Measurements from ENCODE around the gene ECT2L.
"Not testable (repeated sequence)": the region's sequence is repeated elsewhere in the genome, so short reads cannot be mapped to it uniquely, and the experiment has no call there.

The ECT2L gene

DNA sequence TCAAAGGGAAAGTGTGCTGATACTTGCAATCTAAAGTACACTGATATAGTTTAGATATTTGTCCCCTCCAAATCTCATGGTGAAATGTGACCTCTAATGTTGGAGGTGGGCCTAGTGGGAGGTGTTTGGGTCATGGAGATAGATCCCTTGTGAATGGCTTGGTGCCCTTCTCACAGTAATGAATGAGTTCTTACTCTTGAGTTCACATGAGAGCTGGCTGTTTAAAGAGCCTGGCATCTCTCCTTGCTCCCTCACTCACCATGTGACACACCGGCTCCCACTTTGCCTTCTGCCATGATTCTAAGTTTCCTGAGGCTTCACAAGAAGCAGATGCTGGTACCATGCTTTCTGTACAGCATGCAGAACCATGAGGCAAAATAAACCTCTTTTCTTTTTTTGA lies 114.1 kb downstream of the ECT2L start:
- TF ChIP-seq POLR2AphosphoS5 (IDR thresholded peaks at IDR 0.05; ENCODE audit: low read depth, low read length) = no peak
- no peak for TF ChIP-seq POU2F2 (IDR thresholded peaks at IDR 0.05; ENCODE audit: low read depth, low read length)
- TF ChIP-seq PAX5 (IDR thresholded peaks at IDR 0.05; ENCODE audit: insufficient read depth, low read length, severe bottlenecking) = no peak
- TF ChIP-seq TAF1 (IDR thresholded peaks at IDR 0.05; ENCODE audit: low read depth, low read length) = no peak
- no peak for TF ChIP-seq POLR2A (IDR thresholded peaks at IDR 0.05; ENCODE audit: low read depth, low read length)
- no peak for TF ChIP-seq SPI1 (IDR thresholded peaks at IDR 0.05; ENCODE audit: low read depth, low read length)
- FAIRE-seq = no peak

DNA sequence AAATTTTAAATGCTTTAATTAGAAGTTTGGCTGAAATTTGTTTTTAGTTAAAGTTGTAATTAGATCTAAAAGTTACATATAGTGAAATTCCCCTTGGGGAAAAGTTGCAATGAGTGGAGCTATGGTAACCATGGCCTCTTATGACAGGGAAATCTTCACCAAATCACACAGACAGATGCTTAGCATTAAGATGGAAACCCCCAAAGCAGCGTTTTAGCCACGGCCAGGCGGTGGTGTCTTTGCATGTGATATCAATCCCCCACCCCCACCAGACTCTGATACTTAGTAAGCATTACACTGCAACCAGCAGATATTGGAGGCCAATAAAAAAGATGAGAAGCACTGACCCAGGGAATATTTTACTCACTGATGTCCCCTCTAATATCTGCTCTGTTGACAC lies 116.4 kb downstream of the ECT2L start:
- TF ChIP-seq POU2F2 (IDR thresholded peaks at IDR 0.05; ENCODE audit: low read depth, low read length) = no peak
- no peak for TF ChIP-seq POLR2A (IDR thresholded peaks at IDR 0.05; ENCODE audit: low read depth, low read length)
- no peak for TF ChIP-seq SPI1 (IDR thresholded peaks at IDR 0.05; ENCODE audit: low read depth, low read length)
- no peak for TF ChIP-seq POLR2AphosphoS5 (IDR thresholded peaks at IDR 0.05; ENCODE audit: low read depth, low read length)
- TF ChIP-seq PAX5 (IDR thresholded peaks at IDR 0.05; ENCODE audit: insufficient read depth, low read length, severe bottlenecking) = no peak
- TF ChIP-seq TAF1 (IDR thresholded peaks at IDR 0.05; ENCODE audit: low read depth, low read length) = no peak
- no peak for FAIRE-seq
- no peak for DNase-seq (ENCODE audit: insufficient read length, low spot score)

More for the DNA sequence above, 114.1 kb downstream of the ECT2L start:
- no peak for DNase-seq (ENCODE audit: insufficient read length, low spot score)

DNA sequence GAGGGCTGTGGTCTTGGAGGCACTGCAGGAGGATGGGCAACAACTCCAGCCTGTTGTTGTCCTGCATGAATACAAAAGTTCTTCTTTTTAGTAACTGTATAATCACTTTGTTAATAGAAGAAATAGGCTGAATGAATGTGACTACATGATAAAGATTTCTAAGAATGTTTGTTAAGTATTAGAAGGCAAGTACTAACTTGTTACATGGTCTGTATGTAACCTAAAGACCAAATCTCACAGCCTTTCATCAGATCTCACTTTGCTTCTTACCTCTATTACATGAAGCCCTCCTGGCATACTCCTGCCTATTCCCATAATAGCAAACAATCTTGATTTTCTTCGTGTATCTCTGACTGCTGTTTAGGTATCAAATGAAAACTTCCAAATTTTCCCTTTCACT lies 118.8 kb downstream of the ECT2L start:
- FAIRE-seq = no peak
- TF ChIP-seq TAF1 (IDR thresholded peaks at IDR 0.05; ENCODE audit: low read depth, low read length) (no peak), POU2F2 (IDR thresholded peaks at IDR 0.05; ENCODE audit: low read depth, low read length) (no peak), SPI1 (IDR thresholded peaks at IDR 0.05; ENCODE audit: low read depth, low read length) (no peak), POLR2AphosphoS5 (IDR thresholded peaks at IDR 0.05; ENCODE audit: low read depth, low read length) (no peak), POLR2A (IDR thresholded peaks at IDR 0.05; ENCODE audit: low read depth, low read length) (no peak), PAX5 (IDR thresholded peaks at IDR 0.05; ENCODE audit: insufficient read depth, low read length, severe bottlenecking) (no peak)

DNA sequence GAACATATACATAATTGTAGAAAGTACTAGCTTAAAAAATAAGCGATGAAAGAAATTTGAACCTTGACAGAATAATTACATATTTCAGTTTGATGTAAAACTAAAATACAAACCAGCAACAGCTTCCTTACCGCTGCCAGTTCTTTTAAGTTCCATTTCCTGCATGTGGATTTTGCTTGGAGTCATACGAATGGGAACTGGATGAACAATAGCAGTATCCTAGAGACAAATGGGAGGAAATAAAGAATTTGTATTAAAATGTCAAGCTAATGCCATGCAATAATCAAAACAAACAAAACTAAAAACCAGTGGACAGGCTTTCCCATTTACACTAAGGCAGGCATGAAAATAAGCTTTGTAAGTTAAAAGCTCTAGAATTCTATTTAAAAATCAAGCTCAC lies 125.0 kb downstream of the ECT2L start:
- FAIRE-seq (no peak), DNase-seq (ENCODE audit: insufficient read length, low spot score) (no peak)
- TF ChIP-seq POLR2A (IDR thresholded peaks at IDR 0.05; ENCODE audit: low read depth, low read length) = no peak
- TF ChIP-seq TAF1 (IDR thresholded peaks at IDR 0.05; ENCODE audit: low read depth, low read length) = no peak

More for the DNA sequence above, 118.8 kb downstream of the ECT2L start:
- no peak for DNase-seq (ENCODE audit: insufficient read length, low spot score)

DNA sequence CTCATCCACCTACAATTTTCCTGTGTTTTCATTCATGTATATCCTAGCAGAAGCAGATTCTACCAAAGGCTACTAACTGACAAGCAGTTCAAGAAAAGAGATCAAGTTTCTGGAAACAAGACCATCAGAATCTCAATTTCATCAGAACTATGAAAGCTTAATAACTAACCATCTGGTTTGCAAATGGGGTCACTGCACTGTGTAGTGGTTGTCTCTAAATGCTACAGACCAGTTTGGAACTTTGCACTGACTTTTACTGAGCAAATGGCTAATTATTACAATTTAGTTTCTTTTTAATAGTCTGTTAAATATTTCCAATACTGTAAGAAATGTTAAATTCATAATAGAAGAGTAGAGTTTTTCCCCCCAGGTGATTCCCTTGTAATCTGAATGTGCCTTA lies 127.7 kb downstream of the ECT2L start:
- TF ChIP-seq SPI1 (IDR thresholded peaks at IDR 0.05; ENCODE audit: low read depth, low read length) (no peak), TAF1 (IDR thresholded peaks at IDR 0.05; ENCODE audit: low read depth, low read length) (no peak), POLR2A (IDR thresholded peaks at IDR 0.05; ENCODE audit: low read depth, low read length) (no peak), PAX5 (IDR thresholded peaks at IDR 0.05; ENCODE audit: insufficient read depth, low read length, severe bottlenecking) (no peak)
- DNase-seq (ENCODE audit: insufficient read length, low spot score) (no peak), FAIRE-seq (no peak)

DNA sequence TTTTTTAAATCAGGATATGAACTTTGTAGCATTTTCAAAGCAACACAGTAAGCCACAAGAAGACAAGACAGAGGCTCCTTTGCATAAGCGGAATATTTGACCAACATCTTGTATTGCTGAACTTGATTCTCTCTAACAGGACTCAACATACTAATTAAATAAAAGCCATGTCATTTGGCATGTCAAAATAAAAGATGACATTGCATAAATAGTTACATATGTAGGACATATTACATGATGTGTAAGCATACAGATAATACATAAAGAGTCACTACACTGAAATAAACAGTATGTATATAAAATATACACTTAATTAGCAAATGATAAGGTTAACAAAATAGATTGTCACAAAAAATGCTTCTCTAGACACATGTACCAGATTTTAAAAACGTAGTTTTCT lies 129.9 kb downstream of the ECT2L start:
- no peak for FAIRE-seq
- no peak for DNase-seq (ENCODE audit: insufficient read length, low spot score)
- TF ChIP-seq PAX5 (IDR thresholded peaks at IDR 0.05; ENCODE audit: insufficient read depth, low read length, severe bottlenecking) (no peak), SPI1 (IDR thresholded peaks at IDR 0.05; ENCODE audit: low read depth, low read length) (no peak), POLR2AphosphoS5 (IDR thresholded peaks at IDR 0.05; ENCODE audit: low read depth, low read length) (no peak), POLR2A (IDR thresholded peaks at IDR 0.05; ENCODE audit: low read depth, low read length) (no peak), TAF1 (IDR thresholded peaks at IDR 0.05; ENCODE audit: low read depth, low read length) (no peak), POU2F2 (IDR thresholded peaks at IDR 0.05; ENCODE audit: low read depth, low read length) (no peak)

DNA sequence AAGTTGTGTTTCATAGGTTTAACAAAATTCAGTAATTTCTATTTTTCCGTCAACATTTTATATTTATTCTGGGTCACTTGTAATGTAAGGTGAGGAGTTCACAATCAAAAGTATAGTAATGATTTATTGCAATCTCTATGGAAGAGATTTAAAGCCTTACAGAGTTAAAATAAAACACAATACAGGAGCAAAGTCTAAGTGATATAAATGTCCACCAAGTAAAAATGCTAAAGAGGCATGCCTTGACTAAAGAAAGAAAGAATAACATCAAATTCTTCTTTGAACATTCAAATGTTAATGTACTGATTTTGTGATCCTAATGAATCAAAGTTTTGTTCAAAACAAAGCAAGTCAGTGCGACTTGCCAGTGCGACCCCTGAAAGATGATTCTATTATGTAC lies 130.7 kb downstream of the ECT2L start:
- no peak for FAIRE-seq
- TF ChIP-seq POLR2A (IDR thresholded peaks at IDR 0.05; ENCODE audit: low read depth, low read length) (no peak), POU2F2 (IDR thresholded peaks at IDR 0.05; ENCODE audit: low read depth, low read length) (no peak), POLR2AphosphoS5 (IDR thresholded peaks at IDR 0.05; ENCODE audit: low read depth, low read length) (no peak), SPI1 (IDR thresholded peaks at IDR 0.05; ENCODE audit: low read depth, low read length) (no peak), PAX5 (IDR thresholded peaks at IDR 0.05; ENCODE audit: insufficient read depth, low read length, severe bottlenecking) (no peak)
- DNase-seq (ENCODE audit: insufficient read length, low spot score) = no peak

DNA sequence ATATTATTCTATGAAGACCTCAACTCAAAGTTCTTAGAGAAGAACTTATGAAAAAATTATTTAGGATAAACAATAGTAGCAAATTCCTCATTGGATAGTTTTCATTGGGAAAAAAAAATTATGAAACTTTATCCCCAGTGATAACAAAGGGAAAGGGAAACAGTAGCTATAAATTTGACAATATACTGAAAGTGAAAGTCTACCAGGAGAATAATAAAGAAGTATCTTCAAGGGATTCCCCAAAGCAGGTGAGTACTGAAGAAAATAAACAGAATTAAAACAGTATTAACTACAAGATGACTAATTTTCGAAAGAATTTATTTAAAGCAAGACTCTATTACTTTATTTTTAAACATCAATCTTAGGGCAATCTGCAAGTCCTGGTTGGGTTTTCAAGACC lies 135.8 kb downstream of the ECT2L start:
- FAIRE-seq (no peak), DNase-seq (ENCODE audit: insufficient read length, low spot score) (no peak)
- no peak for TF ChIP-seq TAF1 (IDR thresholded peaks at IDR 0.05; ENCODE audit: low read depth, low read length)
- no peak for TF ChIP-seq POU2F2 (IDR thresholded peaks at IDR 0.05; ENCODE audit: low read depth, low read length)
- TF ChIP-seq PAX5 (IDR thresholded peaks at IDR 0.05; ENCODE audit: insufficient read depth, low read length, severe bottlenecking) = no peak
- TF ChIP-seq SPI1 (IDR thresholded peaks at IDR 0.05; ENCODE audit: low read depth, low read length) = no peak
- no peak for TF ChIP-seq POLR2A (IDR thresholded peaks at IDR 0.05; ENCODE audit: low read depth, low read length)
- TF ChIP-seq POLR2AphosphoS5 (IDR thresholded peaks at IDR 0.05; ENCODE audit: low read depth, low read length) = no peak

DNA sequence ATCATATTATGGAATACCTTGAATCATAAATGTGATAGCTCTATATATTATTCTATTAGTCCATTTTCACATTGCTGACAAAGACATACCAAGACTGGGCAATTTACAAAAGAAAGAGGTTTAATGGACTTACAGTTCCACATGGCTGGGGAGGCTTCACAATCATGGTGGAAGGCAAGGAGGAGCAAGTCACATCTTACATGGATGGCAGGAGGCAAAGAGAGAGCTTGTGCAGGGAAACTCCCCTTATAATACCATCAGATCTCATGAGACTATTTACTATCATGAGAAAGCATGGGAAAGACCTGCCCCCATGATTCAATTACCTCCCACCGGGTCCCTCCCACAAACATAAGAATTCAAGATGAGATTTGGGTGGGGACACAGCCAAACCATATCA lies 141.0 kb downstream of the ECT2L start:
- DNase-seq (ENCODE audit: insufficient read length, low spot score); FAIRE-seq: not testable (repeated sequence)

DNA sequence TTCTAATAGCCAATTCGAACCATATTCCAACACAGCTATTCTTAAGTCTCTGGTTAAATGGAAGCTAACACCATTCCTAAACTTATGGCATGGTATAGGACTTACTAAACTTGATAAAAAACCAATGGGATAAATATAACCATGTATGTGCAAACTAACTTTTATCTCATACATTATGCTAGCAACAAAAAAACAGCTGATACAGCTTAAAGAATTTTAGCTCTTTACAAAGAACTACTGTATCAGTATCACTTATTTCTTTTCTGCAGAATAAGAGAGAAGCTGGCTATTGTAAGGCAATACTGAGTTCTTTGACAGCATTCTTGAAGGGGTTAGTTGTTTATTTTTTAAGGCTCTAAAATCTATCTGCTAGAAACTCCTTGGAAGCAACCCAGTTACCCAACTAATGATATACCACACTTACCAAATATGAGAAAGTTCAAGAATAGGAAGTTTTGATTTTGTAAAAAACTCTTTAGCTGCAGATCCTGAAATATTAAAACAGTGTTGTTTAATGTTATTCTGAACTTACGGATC lies 147.3 kb downstream of the ECT2L start:
- TF ChIP-seq POLR2A (IDR thresholded peaks at IDR 0.05; ENCODE audit: low read depth, low read length) (no peak), SPI1 (IDR thresholded peaks at IDR 0.05; ENCODE audit: low read depth, low read length) (no peak), POU2F2 (IDR thresholded peaks at IDR 0.05; ENCODE audit: low read depth, low read length) (no peak), POLR2AphosphoS5 (IDR thresholded peaks at IDR 0.05; ENCODE audit: low read depth, low read length) (no peak), PAX5 (IDR thresholded peaks at IDR 0.05; ENCODE audit: insufficient read depth, low read length, severe bottlenecking) (no peak), TAF1 (IDR thresholded peaks at IDR 0.05; ENCODE audit: low read depth, low read length) (no peak)
- FAIRE-seq (no peak), DNase-seq (ENCODE audit: insufficient read length, low spot score) (no peak)

All from GM12891 (cell line).